GM21447 (cell line): ENCODE measurements around the gene FAIM2.

Experiments used
- ATAC-seq: cut with Tn5 transposase; IDR thresholded peaks from one replicate; pipeline ENCODE4 v1.9.1; 2021; ENCODE audit not compliant: unreplicated experiment

Gene FAIM2

GRCh38 chr12:49920241-49920914 is 16.7 kb upstream of the FAIM2 start:
- no peak for ATAC-seq

GRCh38 chr12:49917788-49918173 is 14.1 kb upstream of the FAIM2 start:
- ATAC-seq, result no peak

DNA sequence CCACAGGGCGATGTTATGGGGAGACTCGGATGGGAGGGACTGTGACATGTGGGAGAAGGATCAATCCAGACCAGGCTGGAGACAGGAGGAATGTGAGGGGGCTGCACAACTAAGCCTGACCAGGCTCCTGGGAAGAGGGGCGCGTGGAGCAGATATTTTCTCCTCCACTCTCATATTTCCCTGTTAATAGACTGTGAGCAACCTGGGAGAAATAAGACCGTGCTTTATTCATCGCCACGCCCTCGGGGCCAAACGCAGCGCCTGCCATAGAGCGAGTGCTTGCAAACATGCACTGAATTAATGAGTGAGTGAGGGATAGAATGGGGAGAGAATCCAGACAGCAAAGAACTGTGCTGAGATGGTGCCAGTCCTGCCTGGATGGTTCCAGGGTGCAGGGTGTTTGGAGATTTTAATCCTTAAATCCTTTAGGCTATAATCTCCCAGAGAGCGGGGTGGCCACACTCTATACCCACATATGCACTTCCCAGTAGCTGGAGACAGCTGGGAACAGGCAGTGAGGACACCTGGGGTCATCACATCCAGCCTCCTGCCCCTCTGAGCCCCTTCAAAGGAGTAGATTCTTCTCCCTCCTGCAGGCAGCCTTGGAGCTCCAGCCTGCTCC is 13.6 kb upstream of the FAIM2 start:
- no peak for ATAC-seq

GRCh38 chr12:49916129-49916919 is 12.6 kb upstream of the FAIM2 start:
- ATAC-seq, result no peak

DNA sequence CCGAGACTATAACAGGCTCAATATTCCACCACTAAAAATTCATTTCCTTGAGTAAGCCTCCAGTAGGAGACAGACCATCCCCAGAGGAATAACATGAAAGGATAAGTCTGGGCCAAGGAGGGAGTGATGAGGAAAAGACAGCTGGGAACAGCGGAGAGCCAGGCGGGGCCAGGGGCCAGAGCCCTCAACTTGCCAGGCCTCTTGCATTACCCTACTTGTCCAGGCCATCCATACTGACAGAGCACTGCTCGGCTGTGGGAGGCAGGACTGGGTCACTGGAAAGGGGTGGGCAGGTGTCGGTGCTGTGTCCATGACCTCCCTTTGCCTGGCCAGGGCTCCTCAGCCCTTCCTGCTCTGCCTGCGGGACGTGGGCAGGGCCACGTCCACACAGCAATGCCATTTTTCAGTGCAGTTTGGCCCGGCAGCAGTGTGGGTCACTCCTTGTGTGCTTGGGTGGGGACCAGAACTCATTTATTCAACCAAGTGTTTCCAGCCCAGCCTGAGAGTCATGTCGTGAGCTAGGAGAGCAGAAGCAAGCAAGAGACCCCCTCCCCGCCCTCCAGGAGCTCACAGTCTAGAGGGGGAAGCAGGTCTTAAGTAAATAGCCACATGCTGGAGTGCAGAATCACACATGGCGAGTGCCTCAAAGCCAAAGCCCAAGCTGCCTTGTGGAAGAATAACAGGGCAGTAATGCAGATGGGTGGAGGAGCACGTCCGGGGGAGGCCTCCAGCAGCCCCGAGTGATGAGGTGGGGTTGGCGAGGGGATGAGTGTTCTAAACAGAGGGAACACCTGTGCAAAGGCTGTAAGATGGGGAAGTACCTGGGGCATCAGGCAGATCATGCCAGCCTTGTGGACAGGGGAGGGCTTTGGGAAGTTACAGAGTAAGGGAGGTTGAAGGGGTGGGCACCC is 8.9 kb upstream of the FAIM2 start:
- ATAC-seq, result no peak

GRCh38 chr12:49911213-49911605 is 7.5 kb upstream of the FAIM2 start:
- no peak for ATAC-seq

- ATAC-seq, result no peak
These were observed 6.9 kb upstream of the FAIM2 start for GRCh38 chr12:49910331-49911212.

- ATAC-seq, result no peak
These were observed 6.1 kb upstream of the FAIM2 start for GRCh38 chr12:49909826-49910225.

- no peak for ATAC-seq
These were observed 5.7 kb upstream of the FAIM2 start for GRCh38 chr12:49909356-49909755.

- ATAC-seq, result no peak
These were observed 3.7 kb upstream of the FAIM2 start for GRCh38 chr12:49907352-49907751.

DNA sequence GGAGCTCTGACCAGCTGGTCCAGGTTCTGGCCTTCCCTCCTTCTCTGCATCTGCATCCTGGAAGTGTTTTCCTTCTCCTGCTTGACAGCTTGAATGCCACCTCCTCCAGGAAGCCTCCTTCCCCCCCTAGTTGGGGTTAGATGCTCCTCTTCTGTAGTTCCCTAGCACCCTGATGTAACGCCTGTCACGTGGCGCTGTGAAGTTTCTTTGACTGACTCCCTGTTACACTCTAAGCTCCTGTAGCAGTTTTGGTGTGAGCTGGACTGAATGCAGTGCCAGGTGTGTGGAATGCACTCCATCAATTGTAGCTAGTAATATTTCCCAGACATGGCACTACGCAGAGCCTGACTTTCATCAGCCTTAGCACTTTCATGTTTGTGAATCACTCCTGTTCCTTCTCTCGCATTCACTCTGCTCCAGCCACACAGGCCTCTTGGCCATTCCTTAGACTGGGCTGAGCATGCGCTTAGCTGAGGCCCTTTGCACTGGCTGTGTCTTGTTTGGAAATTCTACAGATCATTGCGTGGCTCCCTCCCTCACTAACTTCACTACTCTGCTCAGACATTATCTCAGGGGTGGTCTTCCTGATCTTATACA is 2.1 kb upstream of the FAIM2 start:
- no peak for ATAC-seq

DNA sequence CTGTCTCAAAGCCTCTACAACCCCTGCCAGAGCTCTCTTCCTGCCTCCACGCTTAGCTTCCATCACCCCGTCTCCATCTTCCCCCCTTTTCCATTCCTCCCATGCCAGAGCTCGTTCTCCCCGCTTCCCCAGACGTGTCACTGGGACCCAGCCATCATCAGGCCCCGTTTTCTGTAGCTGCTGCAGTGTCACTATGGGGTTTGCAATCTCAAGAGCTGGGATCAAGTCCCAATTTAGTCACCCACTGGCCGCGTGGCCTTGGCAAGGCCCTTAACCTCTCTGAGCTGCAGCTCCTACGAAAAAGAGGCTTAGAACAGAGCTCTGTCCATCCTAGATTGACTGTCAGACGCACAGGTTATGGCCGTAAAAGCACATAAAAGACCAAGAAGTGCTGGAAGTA is 901 bp upstream of the FAIM2 start:
- no peak for ATAC-seq

DNA sequence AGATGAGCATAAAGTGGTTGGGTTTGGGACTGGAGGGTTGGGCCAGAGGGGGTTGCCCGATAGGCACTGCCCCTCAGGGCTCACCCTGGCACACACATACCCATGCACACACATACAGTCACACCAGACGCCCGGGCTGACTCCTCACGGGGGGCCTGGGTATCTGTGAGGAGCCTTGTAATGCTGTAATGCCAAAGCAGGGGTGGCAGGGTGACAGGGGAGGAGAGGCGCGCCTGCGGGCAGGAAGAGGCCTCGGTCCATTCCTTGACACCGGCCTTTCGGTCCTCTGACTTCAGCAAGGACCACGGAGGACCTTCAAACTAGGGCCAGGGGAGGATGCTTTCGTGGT is 375 bp downstream of the FAIM2 start:
- ATAC-seq, result no peak

GRCh38 chr12:49902399-49903350 is 1.0 kb downstream of the FAIM2 start:
- ATAC-seq, result no peak

DNA sequence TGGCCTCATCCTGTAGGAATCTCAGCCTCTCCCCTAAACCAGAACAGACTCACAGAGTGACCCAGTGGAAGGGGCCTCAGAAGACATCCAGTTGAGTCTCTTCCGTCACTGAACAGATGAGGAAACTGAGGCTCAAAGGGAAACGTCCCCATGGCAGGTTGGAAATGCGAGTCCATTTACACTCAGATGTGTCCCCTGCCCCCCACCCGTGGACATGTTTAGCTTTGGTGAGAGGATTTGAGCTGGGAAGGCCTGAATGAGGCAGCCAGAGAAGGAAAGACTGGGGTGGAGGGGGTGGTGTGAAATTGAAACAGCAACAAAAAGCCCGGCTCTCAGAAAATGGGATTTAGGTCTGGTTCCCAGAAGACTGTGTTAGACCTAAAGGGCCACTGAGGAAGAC is 1.7 kb downstream of the FAIM2 start:
- no peak for ATAC-seq

DNA sequence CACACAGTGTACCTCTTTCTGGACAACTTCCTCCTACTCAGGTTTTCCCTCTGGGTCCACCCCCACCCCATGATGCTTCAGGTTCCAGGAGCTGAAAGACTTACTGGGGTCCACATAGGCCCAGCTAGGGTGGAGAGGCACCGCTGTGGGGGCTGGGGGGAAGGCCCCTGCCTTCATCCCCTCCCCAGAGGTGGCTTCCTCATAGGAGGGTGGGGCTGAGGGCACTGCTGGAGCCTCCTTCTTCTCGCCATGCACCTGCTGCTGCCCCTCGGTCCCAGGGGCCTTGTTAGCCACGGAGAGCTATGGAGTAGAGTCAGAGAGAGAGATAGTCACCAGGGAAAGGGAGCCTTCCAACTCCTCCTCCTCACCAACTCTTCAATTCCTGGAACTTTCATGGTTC is 2.7 kb downstream of the FAIM2 start:
- ATAC-seq, result no peak

GRCh38 chr12:49900371-49900770 is 3.3 kb downstream of the FAIM2 start:
- ATAC-seq, result no peak

DNA sequence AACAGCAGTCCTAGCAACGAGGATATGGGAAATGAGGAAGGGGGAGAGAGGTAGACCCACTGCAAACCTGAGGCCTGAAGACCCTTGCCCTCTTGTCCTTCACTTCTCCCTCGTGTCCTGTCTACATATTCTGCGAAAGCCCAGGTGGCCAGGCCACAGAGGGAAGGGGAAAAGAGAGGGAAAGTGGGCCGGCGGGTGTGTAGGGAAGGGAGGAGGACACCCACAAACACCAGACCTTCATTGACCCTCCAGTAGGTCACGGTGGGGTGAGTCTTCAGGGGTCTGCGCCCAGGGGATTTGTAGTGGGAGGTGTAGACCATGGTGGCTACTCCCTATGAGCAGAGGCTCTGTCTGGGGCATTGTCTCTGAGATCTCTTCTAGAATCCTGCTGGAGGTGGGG is 3.8 kb downstream of the FAIM2 start:
- ATAC-seq, result no peak

- no peak for ATAC-seq
These were observed 4.3 kb downstream of the FAIM2 start for GRCh38 chr12:49899286-49899843.
